ENCODE results near the gene RIPOR3.

DNA sequence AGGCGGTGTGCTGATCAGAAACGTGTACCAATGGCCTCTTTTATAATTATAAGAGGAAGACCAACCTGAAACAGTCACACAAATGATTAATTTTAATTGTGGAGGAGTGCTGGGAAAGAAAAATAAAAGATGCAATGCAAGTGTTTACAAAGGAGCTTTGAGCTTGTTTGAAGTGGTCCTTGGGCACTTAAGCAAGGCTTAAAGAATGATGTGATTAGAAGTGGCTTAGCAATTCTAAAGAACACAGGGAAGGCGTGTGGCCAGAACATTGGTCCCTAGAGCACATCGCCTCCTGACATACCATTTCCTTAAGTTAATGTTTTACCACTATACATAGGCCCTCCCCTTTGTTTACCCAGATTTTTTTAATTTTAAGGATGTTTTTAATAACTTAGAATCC is 155.0 kb downstream of the RIPOR3 start:
- TF ChIP-seq, protein P1, sequence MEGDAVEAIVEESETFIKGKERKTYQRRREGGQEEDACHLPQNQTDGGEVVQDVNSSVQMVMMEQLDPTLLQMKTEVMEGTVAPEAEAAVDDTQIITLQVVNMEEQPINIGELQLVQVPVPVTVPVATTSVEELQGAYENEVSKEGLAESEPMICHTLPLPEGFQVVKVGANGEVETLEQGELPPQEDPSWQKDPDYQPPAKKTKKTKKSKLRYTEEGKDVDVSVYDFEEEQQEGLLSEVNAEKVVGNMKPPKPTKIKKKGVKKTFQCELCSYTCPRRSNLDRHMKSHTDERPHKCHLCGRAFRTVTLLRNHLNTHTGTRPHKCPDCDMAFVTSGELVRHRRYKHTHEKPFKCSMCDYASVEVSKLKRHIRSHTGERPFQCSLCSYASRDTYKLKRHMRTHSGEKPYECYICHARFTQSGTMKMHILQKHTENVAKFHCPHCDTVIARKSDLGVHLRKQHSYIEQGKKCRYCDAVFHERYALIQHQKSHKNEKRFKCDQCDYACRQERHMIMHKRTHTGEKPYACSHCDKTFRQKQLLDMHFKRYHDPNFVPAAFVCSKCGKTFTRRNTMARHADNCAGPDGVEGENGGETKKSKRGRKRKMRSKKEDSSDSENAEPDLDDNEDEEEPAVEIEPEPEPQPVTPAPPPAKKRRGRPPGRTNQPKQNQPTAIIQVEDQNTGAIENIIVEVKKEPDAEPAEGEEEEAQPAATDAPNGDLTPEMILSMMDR (IDR thresholded peaks at IDR 0.05; ENCODE audit: insufficient read depth, low read length), result no peak
- TF ChIP-seq, protein P2, sequence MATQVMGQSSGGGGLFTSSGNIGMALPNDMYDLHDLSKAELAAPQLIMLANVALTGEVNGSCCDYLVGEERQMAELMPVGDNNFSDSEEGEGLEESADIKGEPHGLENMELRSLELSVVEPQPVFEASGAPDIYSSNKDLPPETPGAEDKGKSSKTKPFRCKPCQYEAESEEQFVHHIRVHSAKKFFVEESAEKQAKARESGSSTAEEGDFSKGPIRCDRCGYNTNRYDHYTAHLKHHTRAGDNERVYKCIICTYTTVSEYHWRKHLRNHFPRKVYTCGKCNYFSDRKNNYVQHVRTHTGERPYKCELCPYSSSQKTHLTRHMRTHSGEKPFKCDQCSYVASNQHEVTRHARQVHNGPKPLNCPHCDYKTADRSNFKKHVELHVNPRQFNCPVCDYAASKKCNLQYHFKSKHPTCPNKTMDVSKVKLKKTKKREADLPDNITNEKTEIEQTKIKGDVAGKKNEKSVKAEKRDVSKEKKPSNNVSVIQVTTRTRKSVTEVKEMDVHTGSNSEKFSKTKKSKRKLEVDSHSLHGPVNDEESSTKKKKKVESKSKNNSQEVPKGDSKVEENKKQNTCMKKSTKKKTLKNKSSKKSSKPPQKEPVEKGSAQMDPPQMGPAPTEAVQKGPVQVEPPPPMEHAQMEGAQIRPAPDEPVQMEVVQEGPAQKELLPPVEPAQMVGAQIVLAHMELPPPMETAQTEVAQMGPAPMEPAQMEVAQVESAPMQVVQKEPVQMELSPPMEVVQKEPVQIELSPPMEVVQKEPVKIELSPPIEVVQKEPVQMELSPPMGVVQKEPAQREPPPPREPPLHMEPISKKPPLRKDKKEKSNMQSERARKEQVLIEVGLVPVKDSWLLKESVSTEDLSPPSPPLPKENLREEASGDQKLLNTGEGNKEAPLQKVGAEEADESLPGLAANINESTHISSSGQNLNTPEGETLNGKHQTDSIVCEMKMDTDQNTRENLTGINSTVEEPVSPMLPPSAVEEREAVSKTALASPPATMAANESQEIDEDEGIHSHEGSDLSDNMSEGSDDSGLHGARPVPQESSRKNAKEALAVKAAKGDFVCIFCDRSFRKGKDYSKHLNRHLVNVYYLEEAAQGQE (IDR thresholded peaks at IDR 0.05; ENCODE audit: insufficient replicate concordance, low read depth), result no peak
- no peak for TF ChIP-seq POLR2AphosphoS5 (IDR thresholded peaks at IDR 0.05; ENCODE audit: low read depth)
